CD4-positive, CD25-positive, alpha-beta regulatory T cell (primary cell): ENCODE data around the gene GPR15. TPM values are rescaled to one million over a fixed set of nuclear protein-coding genes. Genes with fewer than 3 reads are reported as not detected.
A peak's percentile ranks its signal among the peaks of the same experiment; 100 is the strongest.

ENCODE experiments used
- ATAC-seq, 2 donors: fragments of 150-1000 bp; cut with Tn5 transposase; one replicate each; pipeline ENCODE4 v1.10.0; 2021; ENCODE audit warnings: low read depth in 2 of 2, moderate number of reproducible peaks in 2 of 2, moderate library complexity in 1 of 2
- DNase-seq, 3 donors: peaks; one replicate each; pipeline versions ENCODE4 v3.0.0 to v3.0.0-alpha.2; 2012 to 2022; ENCODE audit warnings: mixed read lengths in 1 of 3
- H3K27ac ChIP-seq: one replicate; pipeline ENCODE4 v1.7.0; 2013; ENCODE audit warnings: mild to moderate bottlenecking, low read length; ENCODE audit not compliant: insufficient read depth, poor library complexity, severe bottlenecking
- H3K27me3 ChIP-seq: one replicate; pipeline ENCODE4 v1.7.0; 2013; ENCODE audit warnings: low read length; ENCODE audit not compliant: control insufficient read depth, insufficient read depth
- H3K36me3 ChIP-seq: one replicate; pipeline ENCODE4 v1.7.0; 2013; ENCODE audit warnings: mild to moderate bottlenecking, low read length, moderate library complexity; ENCODE audit not compliant: control insufficient read depth, insufficient read depth
- H3K4me1 ChIP-seq: 2 replicates; pipeline ENCODE4 v1.7.0; 2013; ENCODE audit warnings: mild to moderate bottlenecking, low read length; ENCODE audit not compliant: insufficient read depth, control insufficient read depth, poor library complexity, severe bottlenecking
- H3K4me3 ChIP-seq: one replicate; pipeline ENCODE4 v1.7.0; 2013; ENCODE audit warnings: low read depth, mild to moderate bottlenecking, low read length, moderate library complexity
- H3K9me3 ChIP-seq, 2 experiments: 1 replicate in 1 of 2; 2 replicates in 1 of 2; pipeline ENCODE4 v1.7.0; 2013; ENCODE audit warnings: low read length in 2 of 2, mild to moderate bottlenecking in 1 of 2, moderate library complexity in 1 of 2; ENCODE audit not compliant: control insufficient read depth in 2 of 2
- H3K27ac Mint-ChIP-seq, 3 donors: one replicate each; pipeline ENCODE4 v1.8.0; 2020 to 2022; ENCODE audit warnings: mild to moderate bottlenecking in 3 of 3, mixed read lengths in 3 of 3, moderate library complexity in 2 of 3
- H3K27me3 Mint-ChIP-seq: one replicate; pipeline ENCODE4 v1.8.0; 2022; ENCODE audit warnings: mild to moderate bottlenecking, mixed read lengths
- H3K36me3 Mint-ChIP-seq: one replicate; pipeline ENCODE4 v1.8.0; 2020; ENCODE audit warnings: mixed read lengths
- H3K4me1 Mint-ChIP-seq, 4 donors: one replicate each; pipeline ENCODE4 v1.8.0; 2020 to 2022; ENCODE audit warnings: mixed read lengths in 4 of 4, mild to moderate bottlenecking in 1 of 4
- H3K4me3 Mint-ChIP-seq, 4 donors: one replicate each; pipeline ENCODE4 v1.8.0; 2020 to 2022; ENCODE audit warnings: mild to moderate bottlenecking in 4 of 4, mixed read lengths in 4 of 4, moderate library complexity in 3 of 4
- H3K9me3 Mint-ChIP-seq, 7 donors: one replicate each; pipeline ENCODE4 v1.8.0; 2020 to 2022; ENCODE audit warnings: mixed read lengths in 7 of 7, mild to moderate bottlenecking in 3 of 7, moderate library complexity in 2 of 7
- polyA plus RNA-seq, 4 donors: library from polyadenylated mRNA; unstranded; fragments of 300-500 nt; fragmentation: Illumina TruSeq; gene quantifications; one replicate each; pipeline ENCODE4 v1.2.3, GENCODE V29; 2021
- total RNA-seq: library from RNA; stranded (reverse); gene quantifications from one replicate; pipeline ENCODE4 v1.2.3, GENCODE V29; 2022

GPR15 gene
- total and polyA plus RNA-seq, 5 donors from 2014 or later: 5.7 to 72.4 (median 9.1) TPM

- Mint-ChIP-seq H3K36me3 (peaks cover 9% of the 10 kb centered on the region), H3K27ac (no peak overlapping the region), H3K9me3 (peaks cover 0 to 2% (median 0%) of the 10 kb centered on the region in 7 donors), H3K4me1 (peaks cover 11 to 32% (median 17%) of the 10 kb centered on the region in 4 donors), H3K4me3 (peak overlapping the region in 2 of 4 donors; percentile 36 to 66), H3K27me3 (peaks cover 14% of the 10 kb centered on the region)
- Histone ChIP-seq H3K27me3 (no peaks in the 10 kb centered on the region), H3K36me3 (no peaks in the 10 kb centered on the region), H3K4me1 (peaks cover 6% of the 10 kb centered on the region), H3K27ac (peak overlapping the region; percentile 19), H3K9me3 (no peaks in the 10 kb centered on the region), H3K4me3 (peak overlapping the region; percentile 72)
- DNase-seq (peak in 1 of 3 donors; percentile 82), ATAC-seq (no peak)
Measured at GRCh38 chr3:98545940-98546339, 14.2 kb downstream of the GPR15 start.

GRCh38 chr3:98548544-98548943, 16.8 kb downstream of the GPR15 start:
- no peaks in the 10 kb centered on the region for H3K9me3 ChIP-seq
- no peaks in the 10 kb centered on the region for H3K27me3 ChIP-seq
- H3K36me3 Mint-ChIP-seq: peaks cover 6% of the 10 kb centered on the region
- H3K4me3 ChIP-seq: no peak overlapping the region
- no peak overlapping the region for H3K4me3 Mint-ChIP-seq
- H3K9me3 Mint-ChIP-seq: peaks cover 0 to 5% (median 0%) of the 10 kb centered on the region in 7 donors
- peaks cover 14% of the 10 kb centered on the region for H3K27me3 Mint-ChIP-seq
- peaks cover 6% of the 10 kb centered on the region for H3K4me1 ChIP-seq
- no peak overlapping the region for H3K27ac ChIP-seq
- peaks cover 11 to 24% (median 16%) of the 10 kb centered on the region in 4 donors for H3K4me1 Mint-ChIP-seq
- ATAC-seq: no peak
- no peaks in the 10 kb centered on the region for H3K36me3 ChIP-seq
- no peak for DNase-seq
- H3K27ac Mint-ChIP-seq: no peak overlapping the region

- no peaks in the 10 kb centered on the region for H3K9me3 ChIP-seq
- H3K27me3 ChIP-seq: no peaks in the 10 kb centered on the region
- Mint-ChIP-seq H3K4me3 (no peak overlapping the region), H3K9me3 (peaks cover 0 to 5% (median 0%) of the 10 kb centered on the region in 7 donors), H3K27me3 (peaks cover 14% of the 10 kb centered on the region), H3K36me3 (peaks cover 6% of the 10 kb centered on the region), H3K27ac (no peak overlapping the region), H3K4me1 (peaks cover 27 to 31% (median 28%) of the 10 kb centered on the region in 4 donors)
- DNase-seq (no peak), ATAC-seq (no peak)
- no peak overlapping the region for H3K27ac ChIP-seq
- no peak overlapping the region for H3K4me3 ChIP-seq
- peaks cover 6% of the 10 kb centered on the region for H3K4me1 ChIP-seq
- no peaks in the 10 kb centered on the region for H3K36me3 ChIP-seq
Measured at GRCh38 chr3:98550833-98551232, 19.1 kb downstream of the GPR15 start.

GRCh38 chr3:98551236-98551635, 19.5 kb downstream of the GPR15 start:
- Mint-ChIP-seq H3K27me3 (peaks cover 14% of the 10 kb centered on the region), H3K27ac (no peak overlapping the region), H3K4me3 (peak overlapping the region in 1 of 4 donors; percentile 16), H3K36me3 (peaks cover 6% of the 10 kb centered on the region), H3K4me1 (peaks cover 28 to 30% (median 28%) of the 10 kb centered on the region in 4 donors), H3K9me3 (peaks cover 0 to 5% (median 0%) of the 10 kb centered on the region in 7 donors)
- no peaks in the 10 kb centered on the region for H3K9me3 ChIP-seq
- no peaks in the 10 kb centered on the region for H3K27me3 ChIP-seq
- H3K27ac ChIP-seq: no peak overlapping the region
- H3K36me3 ChIP-seq: no peaks in the 10 kb centered on the region
- no peak for ATAC-seq
- H3K4me3 ChIP-seq: no peak overlapping the region
- peaks cover 7% of the 10 kb centered on the region for H3K4me1 ChIP-seq
- no peak for DNase-seq

GRCh38 chr3:98551754-98552153, 20.0 kb downstream of the GPR15 start:
- Histone ChIP-seq H3K4me3 (no peak overlapping the region), H3K9me3 (no peaks in the 10 kb centered on the region), H3K4me1 (peaks cover 10% of the 10 kb centered on the region), H3K36me3 (no peaks in the 10 kb centered on the region), H3K27me3 (no peaks in the 10 kb centered on the region), H3K27ac (no peak overlapping the region)
- Mint-ChIP-seq H3K36me3 (peaks cover 6% of the 10 kb centered on the region), H3K27me3 (peaks cover 14% of the 10 kb centered on the region), H3K4me3 (peak overlapping the region in 1 of 4 donors; percentile 16), H3K4me1 (peaks cover 30 to 34% (median 30%) of the 10 kb centered on the region in 4 donors), H3K9me3 (peaks cover 0 to 5% (median 0%) of the 10 kb centered on the region in 7 donors), H3K27ac (no peak overlapping the region)
- DNase-seq: no peak
- ATAC-seq: no peak

GRCh38 chr3:98552232-98553020, 20.6 kb downstream of the GPR15 start:
- H3K27ac ChIP-seq: no peak overlapping the region
- peaks cover 14% of the 10 kb centered on the region for H3K27me3 Mint-ChIP-seq
- H3K27me3 ChIP-seq: no peaks in the 10 kb centered on the region
- peaks cover 6% of the 10 kb centered on the region for H3K36me3 Mint-ChIP-seq
- no peaks in the 10 kb centered on the region for H3K36me3 ChIP-seq
- no peaks in the 10 kb centered on the region for H3K9me3 ChIP-seq
- peak overlapping the region in 1 of 3 donors; percentile 76 for H3K27ac Mint-ChIP-seq
- H3K4me1 Mint-ChIP-seq: peaks cover 35 to 39% (median 37%) of the 10 kb centered on the region in 4 donors
- H3K4me1 ChIP-seq: peaks cover 16% of the 10 kb centered on the region
- H3K4me3 ChIP-seq: no peak overlapping the region
- H3K9me3 Mint-ChIP-seq: peaks cover 0 to 5% (median 0%) of the 10 kb centered on the region in 7 donors
- peak overlapping the region in 1 of 4 donors; percentile 17 for H3K4me3 Mint-ChIP-seq
- no peak for ATAC-seq
- DNase-seq: no peak

- Mint-ChIP-seq H3K4me1 (peaks cover 40 to 43% (median 42%) of the 10 kb centered on the region in 4 donors), H3K27ac (no peak overlapping the region), H3K4me3 (peak overlapping the region in 1 of 4 donors; percentile 17), H3K36me3 (peaks cover 6% of the 10 kb centered on the region), H3K27me3 (peaks cover 14% of the 10 kb centered on the region), H3K9me3 (peaks cover 0 to 5% (median 0%) of the 10 kb centered on the region in 7 donors)
- Histone ChIP-seq H3K27ac (no peak overlapping the region), H3K4me3 (peak overlapping the region; percentile 38), H3K27me3 (no peaks in the 10 kb centered on the region), H3K36me3 (no peaks in the 10 kb centered on the region), H3K4me1 (peaks cover 23% of the 10 kb centered on the region), H3K9me3 (no peaks in the 10 kb centered on the region)
- ATAC-seq (no peak), DNase-seq (no peak)
Measured at GRCh38 chr3:98553021-98553563, 21.3 kb downstream of the GPR15 start.
